Measurements from ENCODE around the gene PHTF2. TPM values are rescaled to one million over a fixed set of nuclear protein-coding genes. Genes with fewer than 3 reads are reported as not detected.

The PHTF2 gene
- total and polyA plus RNA-seq, 4 donors, result 5.1 to 37.1 (median 8.7) TPM

GRCh38 chr7:77846317-77847092 lies 47.9 kb downstream of the PHTF2 start:
- no peaks in the 10 kb centered on the region for H3K36me3 ChIP-seq (ENCODE audit: control insufficient read depth in 4 of 4, insufficient read depth in 4 of 4, low read length in 4 of 4)
- TF ChIP-seq, protein P1, sequence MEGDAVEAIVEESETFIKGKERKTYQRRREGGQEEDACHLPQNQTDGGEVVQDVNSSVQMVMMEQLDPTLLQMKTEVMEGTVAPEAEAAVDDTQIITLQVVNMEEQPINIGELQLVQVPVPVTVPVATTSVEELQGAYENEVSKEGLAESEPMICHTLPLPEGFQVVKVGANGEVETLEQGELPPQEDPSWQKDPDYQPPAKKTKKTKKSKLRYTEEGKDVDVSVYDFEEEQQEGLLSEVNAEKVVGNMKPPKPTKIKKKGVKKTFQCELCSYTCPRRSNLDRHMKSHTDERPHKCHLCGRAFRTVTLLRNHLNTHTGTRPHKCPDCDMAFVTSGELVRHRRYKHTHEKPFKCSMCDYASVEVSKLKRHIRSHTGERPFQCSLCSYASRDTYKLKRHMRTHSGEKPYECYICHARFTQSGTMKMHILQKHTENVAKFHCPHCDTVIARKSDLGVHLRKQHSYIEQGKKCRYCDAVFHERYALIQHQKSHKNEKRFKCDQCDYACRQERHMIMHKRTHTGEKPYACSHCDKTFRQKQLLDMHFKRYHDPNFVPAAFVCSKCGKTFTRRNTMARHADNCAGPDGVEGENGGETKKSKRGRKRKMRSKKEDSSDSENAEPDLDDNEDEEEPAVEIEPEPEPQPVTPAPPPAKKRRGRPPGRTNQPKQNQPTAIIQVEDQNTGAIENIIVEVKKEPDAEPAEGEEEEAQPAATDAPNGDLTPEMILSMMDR (IDR thresholded peaks at IDR 0.05; ENCODE audit: control extremely low read depth, extremely low read depth), result no peak
- no peaks in the 10 kb centered on the region for H3K27me3 ChIP-seq (ENCODE audit: control insufficient read depth in 3 of 3, insufficient read depth in 3 of 3, low read length in 2 of 3)
- WGBS, 2 donors, result 65 to 82% methylated on average over 4 to 8 of the region's 8 CpGs
- H3K4me3 ChIP-seq, result no peak overlapping the region
- peaks cover 0 to 2% (median 0%) of the 10 kb centered on the region in 5 donors for H3K4me1 ChIP-seq (ENCODE audit: control insufficient read depth in 5 of 5, insufficient read depth in 5 of 5, low read length in 5 of 5)
- no peak for ATAC-seq (ENCODE audit: insufficient read depth, low FRiP score)
- DNase-seq, result no peak
- no peak overlapping the region for H3K27ac ChIP-seq (ENCODE audit: low read depth in 1 of 2, low read length in 1 of 2)
- H3K9ac ChIP-seq (ENCODE audit: insufficient read depth in 1 of 2, low read length in 2 of 2), result no peak overlapping the region
- no peaks in the 10 kb centered on the region for H3K9me3 ChIP-seq (ENCODE audit: control insufficient read depth in 4 of 4, insufficient read depth in 3 of 4, low read length in 3 of 4)

- no peak overlapping the region for H3K9ac ChIP-seq (ENCODE audit: insufficient read depth in 1 of 2, low read length in 2 of 2)
- peaks cover 0 to 6% (median 0%) of the 10 kb centered on the region in 5 donors for H3K4me1 ChIP-seq (ENCODE audit: control insufficient read depth in 5 of 5, insufficient read depth in 5 of 5, low read length in 5 of 5)
- DNase-seq, result no peak
- H3K36me3 ChIP-seq (ENCODE audit: control insufficient read depth in 4 of 4, insufficient read depth in 4 of 4, low read length in 4 of 4), result peaks cover 0 to 7% (median 2%) of the 10 kb centered on the region in 4 donors
- WGBS, 2 donors, result 82 to 88% methylated on average over 7 of the region's 7 CpGs
- no peak overlapping the region for H3K27ac ChIP-seq (ENCODE audit: low read depth in 1 of 2, low read length in 1 of 2)
- TF ChIP-seq, protein P1 (IDR thresholded peaks at IDR 0.05; ENCODE audit: control extremely low read depth, extremely low read depth), result no peak
- no peaks in the 10 kb centered on the region for H3K27me3 ChIP-seq (ENCODE audit: control insufficient read depth in 3 of 3, insufficient read depth in 3 of 3, low read length in 2 of 3)
- peaks cover 0 to 3% (median 1%) of the 10 kb centered on the region in 4 donors for H3K9me3 ChIP-seq (ENCODE audit: control insufficient read depth in 4 of 4, insufficient read depth in 3 of 4, low read length in 3 of 4)
- H3K4me3 ChIP-seq, result no peak overlapping the region
- no peak for ATAC-seq (ENCODE audit: insufficient read depth, low FRiP score)
Measured at GRCh38 chr7:77855371-77856083, 57.0 kb downstream of the PHTF2 start.

DNA sequence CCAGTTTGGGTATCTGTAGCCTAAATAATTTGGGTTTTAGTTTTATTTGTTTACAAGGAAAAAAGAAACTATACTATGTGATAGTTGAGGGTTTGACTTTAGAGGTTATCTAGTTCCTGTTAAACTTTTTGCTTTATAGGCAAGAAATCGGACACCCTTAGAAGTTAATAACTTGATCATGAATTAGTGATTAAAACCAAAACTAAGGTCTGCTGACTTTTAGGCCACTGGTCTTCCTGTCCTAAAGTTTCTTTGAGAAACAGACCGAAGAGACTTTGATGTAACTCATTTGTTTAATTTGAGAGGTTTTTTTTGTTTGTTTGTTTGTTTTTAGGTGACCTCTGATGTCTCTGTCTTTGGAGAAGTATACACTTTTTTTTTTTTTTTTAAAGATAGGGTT lies 59.7 kb downstream of the PHTF2 start:
- H3K9me3 ChIP-seq (ENCODE audit: control insufficient read depth in 4 of 4, insufficient read depth in 3 of 4, low read length in 3 of 4), result peaks cover 0 to 3% (median 1%) of the 10 kb centered on the region in 4 donors
- H3K36me3 ChIP-seq (ENCODE audit: control insufficient read depth in 4 of 4, insufficient read depth in 4 of 4, low read length in 4 of 4), result peaks cover 0 to 7% (median 2%) of the 10 kb centered on the region in 4 donors
- no peak overlapping the region for H3K9ac ChIP-seq (ENCODE audit: insufficient read depth in 1 of 2, low read length in 2 of 2)
- no peak for ATAC-seq (ENCODE audit: insufficient read depth, low FRiP score)
- no peaks in the 10 kb centered on the region for H3K27me3 ChIP-seq (ENCODE audit: control insufficient read depth in 3 of 3, insufficient read depth in 3 of 3, low read length in 2 of 3)
- peaks cover 0 to 6% (median 0%) of the 10 kb centered on the region in 5 donors for H3K4me1 ChIP-seq (ENCODE audit: control insufficient read depth in 5 of 5, insufficient read depth in 5 of 5, low read length in 5 of 5)
- no peak overlapping the region for H3K27ac ChIP-seq (ENCODE audit: low read depth in 1 of 2, low read length in 1 of 2)
- DNase-seq, result no peak
- no peak overlapping the region for H3K4me3 ChIP-seq
- WGBS, 2 donors, result 68 to 79% methylated on average over 2 of the region's 2 CpGs
- TF ChIP-seq, protein P1 (IDR thresholded peaks at IDR 0.05; ENCODE audit: control extremely low read depth, extremely low read depth), result no peak

Measured in lung (tissue), 12 donors.